Measurements from ENCODE around the gene CYYR1.

Gene CYYR1

GRCh38 chr21:26550326-26550725 lies 22.8 kb downstream of the CYYR1 start:
- H4K12ac ChIP-seq (ENCODE audit: low read depth, low read length): no peak overlapping the region
- H3K18ac ChIP-seq (ENCODE audit: low read length): no peak overlapping the region
- H3K79me2 ChIP-seq (ENCODE audit: control insufficient read depth, insufficient read depth, low read length, poor library complexity): no peaks in the 10 kb centered on the region
- no peak overlapping the region for H3K27ac ChIP-seq (ENCODE audit: low read depth, low read length)
- H2BK12ac ChIP-seq (ENCODE audit: low read length): no peak overlapping the region
- no peak overlapping the region for H2BK5ac ChIP-seq (ENCODE audit: low read depth, low read length, poor library complexity)
- no peak overlapping the region for H2AFZ ChIP-seq (ENCODE audit: insufficient read depth, low read length, poor library complexity)
- no peaks in the 10 kb centered on the region for H3K36me3 ChIP-seq (ENCODE audit: control insufficient read depth in 1 of 2, insufficient read depth in 2 of 2, low read length in 2 of 2)
- no peak overlapping the region for H2BK120ac ChIP-seq (ENCODE audit: insufficient read depth, low read length, poor library complexity)
- no peaks in the 10 kb centered on the region for H3K4me1 ChIP-seq (ENCODE audit: control insufficient read depth in 1 of 2, insufficient read depth in 2 of 2, low read length in 2 of 2)
- no peak overlapping the region for H3K14ac ChIP-seq (ENCODE audit: low read length)
- H3K27me3 ChIP-seq (ENCODE audit: insufficient read depth, low read length): no peaks in the 10 kb centered on the region
- no peak overlapping the region for H4K8ac ChIP-seq (ENCODE audit: low read depth, low read length)
- DNase-seq: no peak
- H2AK5ac ChIP-seq (ENCODE audit: low read length): no peak overlapping the region
- no CpG with 5 or more reads among the region's 2 CpGs for WGBS (ENCODE audit: extremely low coverage, insufficient coverage, insufficient read length)
- H3K23ac ChIP-seq (ENCODE audit: low read length): no peak overlapping the region
- H3K9me3 ChIP-seq (ENCODE audit: insufficient read depth, low read depth, low read length): no peaks in the 10 kb centered on the region
- no peak overlapping the region for H3K4me2 ChIP-seq (ENCODE audit: low read length)
- no peak overlapping the region for H3K9ac ChIP-seq (ENCODE audit: low read length)
- H4K91ac ChIP-seq (ENCODE audit: low read depth, low read length): no peak overlapping the region
- no peak overlapping the region for H3K4me3 ChIP-seq (ENCODE audit: low read depth, low read length)
- H3K79me1 ChIP-seq (ENCODE audit: low read length): no peaks in the 10 kb centered on the region
- H3K4ac ChIP-seq (ENCODE audit: low read depth, low read length): no peak overlapping the region

GRCh38 chr21:26546446-26547097 lies 26.5 kb downstream of the CYYR1 start:
- no peaks in the 10 kb centered on the region for H3K36me3 ChIP-seq (ENCODE audit: control insufficient read depth in 1 of 2, insufficient read depth in 2 of 2, low read length in 2 of 2)
- no peak overlapping the region for H4K12ac ChIP-seq (ENCODE audit: low read depth, low read length)
- no peak overlapping the region for H2BK120ac ChIP-seq (ENCODE audit: insufficient read depth, low read length, poor library complexity)
- peak in 1 of 2 donors; percentile 9 for DNase-seq
- no peak overlapping the region for H3K23ac ChIP-seq (ENCODE audit: low read length)
- no peak overlapping the region for H3K4ac ChIP-seq (ENCODE audit: low read depth, low read length)
- no peaks in the 10 kb centered on the region for H3K27me3 ChIP-seq (ENCODE audit: insufficient read depth, low read length)
- no peak overlapping the region for H2BK5ac ChIP-seq (ENCODE audit: low read depth, low read length, poor library complexity)
- H3K4me3 ChIP-seq (ENCODE audit: low read depth, low read length): no peak overlapping the region
- no peak overlapping the region for H4K8ac ChIP-seq (ENCODE audit: low read depth, low read length)
- no peak overlapping the region for H3K14ac ChIP-seq (ENCODE audit: low read length)
- H2BK12ac ChIP-seq (ENCODE audit: low read length): no peak overlapping the region
- H3K27ac ChIP-seq (ENCODE audit: low read depth, low read length): no peak overlapping the region
- H3K18ac ChIP-seq (ENCODE audit: low read length): no peak overlapping the region
- no peak overlapping the region for H4K91ac ChIP-seq (ENCODE audit: low read depth, low read length)
- WGBS (ENCODE audit: extremely low coverage, insufficient coverage, insufficient read length): no CpG with 5 or more reads among the region's 8 CpGs
- H3K4me2 ChIP-seq (ENCODE audit: low read length): no peak overlapping the region
- no peaks in the 10 kb centered on the region for H3K4me1 ChIP-seq (ENCODE audit: control insufficient read depth in 1 of 2, insufficient read depth in 2 of 2, low read length in 2 of 2)
- H2AFZ ChIP-seq (ENCODE audit: insufficient read depth, low read length, poor library complexity): no peak overlapping the region
- H2AK5ac ChIP-seq (ENCODE audit: low read length): no peak overlapping the region
- no peaks in the 10 kb centered on the region for H3K79me2 ChIP-seq (ENCODE audit: control insufficient read depth, insufficient read depth, low read length, poor library complexity)
- no peak overlapping the region for H3K9ac ChIP-seq (ENCODE audit: low read length)
- no peaks in the 10 kb centered on the region for H3K79me1 ChIP-seq (ENCODE audit: low read length)
- no peaks in the 10 kb centered on the region for H3K9me3 ChIP-seq (ENCODE audit: insufficient read depth, low read depth, low read length)

GRCh38 chr21:26544201-26544775 lies 28.8 kb downstream of the CYYR1 start:
- no CpG with 5 or more reads among the region's 7 CpGs for WGBS (ENCODE audit: extremely low coverage, insufficient coverage, insufficient read length)
- H4K91ac ChIP-seq (ENCODE audit: low read depth, low read length): no peak overlapping the region
- H3K79me2 ChIP-seq (ENCODE audit: control insufficient read depth, insufficient read depth, low read length, poor library complexity): no peaks in the 10 kb centered on the region
- H2AK5ac ChIP-seq (ENCODE audit: low read length): no peak overlapping the region
- H3K4me3 ChIP-seq (ENCODE audit: low read depth, low read length): no peak overlapping the region
- H3K4ac ChIP-seq (ENCODE audit: low read depth, low read length): no peak overlapping the region
- H2AFZ ChIP-seq (ENCODE audit: insufficient read depth, low read length, poor library complexity): no peak overlapping the region
- no peak overlapping the region for H4K12ac ChIP-seq (ENCODE audit: low read depth, low read length)
- H3K23ac ChIP-seq (ENCODE audit: low read length): no peak overlapping the region
- no peak for DNase-seq
- no peak overlapping the region for H3K14ac ChIP-seq (ENCODE audit: low read length)
- H3K27me3 ChIP-seq (ENCODE audit: insufficient read depth, low read length): no peaks in the 10 kb centered on the region
- no peak overlapping the region for H3K27ac ChIP-seq (ENCODE audit: low read depth, low read length)
- no peak overlapping the region for H2BK120ac ChIP-seq (ENCODE audit: insufficient read depth, low read length, poor library complexity)
- no peak overlapping the region for H3K4me2 ChIP-seq (ENCODE audit: low read length)
- no peak overlapping the region for H2BK12ac ChIP-seq (ENCODE audit: low read length)
- no peaks in the 10 kb centered on the region for H3K79me1 ChIP-seq (ENCODE audit: low read length)
- H3K36me3 ChIP-seq (ENCODE audit: control insufficient read depth in 1 of 2, insufficient read depth in 2 of 2, low read length in 2 of 2): no peaks in the 10 kb centered on the region
- H4K8ac ChIP-seq (ENCODE audit: low read depth, low read length): no peak overlapping the region
- H3K9me3 ChIP-seq (ENCODE audit: insufficient read depth, low read depth, low read length): no peaks in the 10 kb centered on the region
- H3K9ac ChIP-seq (ENCODE audit: low read length): no peak overlapping the region
- H3K18ac ChIP-seq (ENCODE audit: low read length): no peak overlapping the region
- H2BK5ac ChIP-seq (ENCODE audit: low read depth, low read length, poor library complexity): no peak overlapping the region
- no peaks in the 10 kb centered on the region for H3K4me1 ChIP-seq (ENCODE audit: control insufficient read depth in 1 of 2, insufficient read depth in 2 of 2, low read length in 2 of 2)

GRCh38 chr21:26540651-26541050 lies 32.4 kb downstream of the CYYR1 start:
- Histone ChIP-seq H3K14ac (ENCODE audit: low read length) (no peak overlapping the region), H3K36me3 (ENCODE audit: control insufficient read depth in 1 of 2, insufficient read depth in 2 of 2, low read length in 2 of 2) (peaks cover 0 to 2% of the 10 kb centered on the region in 2 experiments), H2BK120ac (ENCODE audit: insufficient read depth, low read length, poor library complexity) (no peak overlapping the region), H3K27me3 (ENCODE audit: insufficient read depth, low read length) (no peaks in the 10 kb centered on the region), H3K4ac (ENCODE audit: low read depth, low read length) (no peak overlapping the region), H3K4me2 (ENCODE audit: low read length) (no peak overlapping the region), H4K12ac (ENCODE audit: low read depth, low read length) (no peak overlapping the region), H2AK5ac (ENCODE audit: low read length) (no peak overlapping the region), H2BK12ac (ENCODE audit: low read length) (no peak overlapping the region), H3K18ac (ENCODE audit: low read length) (no peak overlapping the region), H3K4me1 (ENCODE audit: control insufficient read depth in 1 of 2, insufficient read depth in 2 of 2, low read length in 2 of 2) (no peaks in the 10 kb centered on the region), H3K27ac (ENCODE audit: low read depth, low read length) (no peak overlapping the region), H3K23ac (ENCODE audit: low read length) (no peak overlapping the region), H4K91ac (ENCODE audit: low read depth, low read length) (no peak overlapping the region), H3K79me2 (ENCODE audit: control insufficient read depth, insufficient read depth, low read length, poor library complexity) (no peaks in the 10 kb centered on the region), H4K8ac (ENCODE audit: low read depth, low read length) (no peak overlapping the region), H2AFZ (ENCODE audit: insufficient read depth, low read length, poor library complexity) (no peak overlapping the region), H3K9ac (ENCODE audit: low read length) (no peak overlapping the region), H2BK5ac (ENCODE audit: low read depth, low read length, poor library complexity) (no peak overlapping the region), H3K9me3 (ENCODE audit: insufficient read depth, low read depth, low read length) (no peaks in the 10 kb centered on the region), H3K4me3 (ENCODE audit: low read depth, low read length) (no peak overlapping the region), H3K79me1 (ENCODE audit: low read length) (no peaks in the 10 kb centered on the region)
- no peak for DNase-seq
